ENCODE results near the gene ARFGAP1. TPM values are rescaled to one million over a fixed set of nuclear protein-coding genes. Genes with fewer than 3 reads are reported as not detected.
A peak's percentile ranks its signal among the peaks of the same experiment; 100 is the strongest.

ARFGAP1 gene
- total RNA-seq, 1 donor from 2014 or later: 67.0 TPM

- TF ChIP-seq CTCF (IDR thresholded peaks at IDR 0.05): no peak
- intact Hi-C loops (cut with DNase I): no loop called here
- peak; percentile 50 for DNase-seq
- H3K4me3 ChIP-seq: no peak overlapping the region
- H3K9me3 ChIP-seq: no peaks in the 10 kb centered on the region
- peaks cover 19% of the 10 kb centered on the region for H3K27me3 ChIP-seq
- ATAC-seq: no peak
- H3K4me1 ChIP-seq: peaks cover 5% of the 10 kb centered on the region
- no peaks in the 10 kb centered on the region for H3K36me3 ChIP-seq
- no peak overlapping the region for H3K27ac ChIP-seq
These were observed 46.0 kb downstream of the ARFGAP1 start for GRCh38 chr20:63318391-63319163.

DNA sequence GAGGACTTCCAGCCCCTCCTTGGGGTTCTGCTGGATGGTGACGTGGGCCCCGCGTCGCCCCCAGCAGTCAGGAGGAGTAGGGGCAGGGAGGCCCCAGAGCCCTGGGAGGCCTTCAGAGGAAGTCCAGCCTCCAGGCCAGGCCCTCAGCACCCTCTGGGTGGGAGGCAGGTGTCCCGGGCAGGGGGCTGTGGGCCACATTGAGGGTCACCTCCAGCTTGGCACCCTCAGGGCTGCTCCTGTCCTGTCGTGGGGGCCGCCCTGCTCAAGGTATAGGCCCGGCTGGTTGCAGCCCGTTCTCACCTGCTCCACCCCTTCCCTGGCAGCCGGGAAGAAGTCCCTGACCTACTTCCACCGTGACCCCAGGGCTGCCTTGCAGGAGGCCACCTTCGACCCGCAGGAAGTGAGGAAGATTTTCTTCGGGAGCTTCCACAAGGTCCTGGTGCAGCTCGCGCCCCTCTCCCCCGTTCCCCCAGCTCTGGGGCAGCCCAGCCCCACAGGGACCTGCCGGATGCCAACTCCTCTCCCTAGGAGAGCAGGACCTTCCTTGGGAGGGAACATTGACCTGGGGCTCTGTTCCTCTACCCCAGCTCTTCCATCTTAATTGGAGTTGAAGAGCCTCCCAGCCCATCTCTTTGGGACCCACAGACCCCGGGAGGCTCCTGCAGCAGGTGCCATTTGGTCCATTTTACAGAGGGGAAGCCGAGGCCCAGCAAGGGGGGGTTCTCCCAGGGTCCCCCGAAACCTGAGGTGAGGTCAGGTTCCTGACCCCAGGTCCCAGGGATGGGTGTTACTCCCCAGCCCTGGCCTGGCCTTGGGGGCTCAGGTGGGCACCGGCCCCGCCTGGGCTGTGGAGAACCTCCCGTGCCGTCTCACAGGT is 46.8 kb downstream of the ARFGAP1 start:
- ATAC-seq (no peak), DNase-seq (peak; percentile 54)
- H3K36me3 ChIP-seq: no peaks in the 10 kb centered on the region
- peaks cover 5% of the 10 kb centered on the region for H3K4me1 ChIP-seq
- H3K27me3 ChIP-seq: peaks cover 18% of the 10 kb centered on the region
- TF ChIP-seq CTCF (IDR thresholded peaks at IDR 0.05): no peak
- intact Hi-C loops (cut with DNase I): no loop called here
- no peak overlapping the region for H3K27ac ChIP-seq
- H3K4me3 ChIP-seq: no peak overlapping the region
- H3K9me3 ChIP-seq: no peaks in the 10 kb centered on the region

- H3K4me3 ChIP-seq: no peak overlapping the region
- DNase-seq (peak; percentile 60), ATAC-seq (no peak)
- H3K4me1 ChIP-seq: peaks cover 5% of the 10 kb centered on the region
- H3K27ac ChIP-seq: no peak overlapping the region
- H3K36me3 ChIP-seq: no peaks in the 10 kb centered on the region
- H3K27me3 ChIP-seq: peaks cover 13% of the 10 kb centered on the region
- intact Hi-C loops (cut with DNase I): no loop called here
- H3K9me3 ChIP-seq: no peaks in the 10 kb centered on the region
- no peak for TF ChIP-seq CTCF (IDR thresholded peaks at IDR 0.05)
These were observed 47.5 kb downstream of the ARFGAP1 start for GRCh38 chr20:63320041-63320511.

DNA sequence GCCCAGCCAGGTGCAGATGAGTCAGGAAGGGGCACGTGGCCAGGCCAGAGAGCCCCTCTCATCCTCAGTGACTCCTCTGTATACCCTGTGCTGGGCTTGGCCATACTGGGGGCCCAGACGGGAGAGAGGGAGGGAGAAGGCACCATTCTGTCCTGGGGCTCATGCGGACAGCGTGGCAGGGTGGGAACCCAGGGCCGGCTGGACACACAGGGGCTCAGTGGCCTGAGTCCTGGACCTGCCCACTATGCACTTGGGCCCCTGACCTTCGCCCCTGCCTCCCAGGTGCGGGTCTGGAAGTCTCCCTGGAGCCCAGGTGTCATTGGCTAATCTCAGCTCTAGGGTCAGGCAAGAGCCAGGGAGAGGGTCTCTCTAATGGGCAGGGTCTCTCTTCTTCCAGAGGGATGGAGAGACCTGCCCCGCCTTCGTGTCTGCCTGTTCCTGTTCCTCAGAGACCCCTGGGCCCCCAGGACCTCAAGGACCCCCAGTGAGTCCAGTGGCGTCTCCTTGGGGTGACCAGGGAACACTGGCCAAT is 48.1 kb downstream of the ARFGAP1 start:
- intact Hi-C loops (cut with DNase I): no loop called here
- ATAC-seq: no peak
- DNase-seq: peak; percentile 55
- peaks cover 10% of the 10 kb centered on the region for H3K27me3 ChIP-seq
- H3K9me3 ChIP-seq: no peaks in the 10 kb centered on the region
- H3K27ac ChIP-seq: no peak overlapping the region
- H3K36me3 ChIP-seq: no peaks in the 10 kb centered on the region
- peaks cover 5% of the 10 kb centered on the region for H3K4me1 ChIP-seq
- H3K4me3 ChIP-seq: no peak overlapping the region
- no peak for TF ChIP-seq CTCF (IDR thresholded peaks at IDR 0.05)

- DNase-seq: peak; percentile 64
- peaks cover 10% of the 10 kb centered on the region for H3K27me3 ChIP-seq
- H3K9me3 ChIP-seq: no peaks in the 10 kb centered on the region
- H3K4me3 ChIP-seq: no peak overlapping the region
- no peak overlapping the region for H3K27ac ChIP-seq
- peak; percentile 19 for ATAC-seq
- TF ChIP-seq CTCF (IDR thresholded peaks at IDR 0.05): no peak
- H3K4me1 ChIP-seq: peaks cover 5% of the 10 kb centered on the region
- intact Hi-C loops (cut with DNase I): no loop called here
- H3K36me3 ChIP-seq: no peaks in the 10 kb centered on the region
These were observed 48.7 kb downstream of the ARFGAP1 start for GRCh38 chr20:63321148-63321831.
